WERI-Rb-1 (cell line): Measurements from ENCODE around the gene CELA1.
"Not testable (repeated sequence)": the region's sequence is repeated elsewhere in the genome, so short reads cannot be mapped to it uniquely, and the experiment has no call there.

ENCODE experiments used
- DNase-seq: peaks from one replicate; pipeline ENCODE4 v3.0.0-alpha.2; 2020
- H3K27ac ChIP-seq: fragments of 250-450 bp; sonication (Bioruptor Pico); 2 replicates; pipeline ENCODE4 v1.5.1; 2020; ENCODE audit warnings: mild to moderate bottlenecking, moderate library complexity
- H3K27me3 ChIP-seq: fragments of 250-450 bp; sonication (Bioruptor Pico); 2 replicates; pipeline ENCODE4 v1.5.1; 2021; ENCODE audit warnings: mild to moderate bottlenecking, low read depth, moderate library complexity; ENCODE audit not compliant: insufficient read depth, severe bottlenecking
- H3K36me3 ChIP-seq: fragments of 250-450 bp; sonication (Bioruptor Pico); 2 replicates; pipeline ENCODE4 v1.5.1; 2020; ENCODE audit warnings: mild to moderate bottlenecking, moderate library complexity
- H3K4me3 ChIP-seq: 2 replicates; pipeline ENCODE4 v1.5.1; 2011; ENCODE audit warnings: low read depth, mild to moderate bottlenecking, control low read depth, low read length
- H3K9me3 ChIP-seq: fragments of 250-450 bp; sonication (Bioruptor Pico); 2 replicates; pipeline ENCODE4 v1.5.1; 2021; ENCODE audit warnings: mild to moderate bottlenecking, moderate library complexity; ENCODE audit not compliant: severe bottlenecking
- CTCF ChIP-seq: IDR thresholded peaks from 2 replicates; pipeline ENCODE4 v1.5.1; 2011; ENCODE audit warnings: low read depth, mild to moderate bottlenecking, control low read depth, inconsistent platforms, low read length

The CELA1 gene

GRCh38 chr12:51345681-51346080 is 798 bp downstream of the CELA1 start:
- no peaks in the 10 kb centered on the region for H3K27me3 ChIP-seq
- no peaks in the 10 kb centered on the region for H3K9me3 ChIP-seq
- no peak for TF ChIP-seq CTCF
- no peak overlapping the region for H3K27ac ChIP-seq
- no peak overlapping the region for H3K4me3 ChIP-seq
- no peaks in the 10 kb centered on the region for H3K36me3 ChIP-seq
- no peak for DNase-seq

- H3K9me3 ChIP-seq, result no peaks in the 10 kb centered on the region
- H3K36me3 ChIP-seq, result no peaks in the 10 kb centered on the region
- TF ChIP-seq CTCF, result no peak
- H3K27ac ChIP-seq, result no peak overlapping the region
- DNase-seq, result no peak
- no peaks in the 10 kb centered on the region for H3K27me3 ChIP-seq
- H3K4me3 ChIP-seq, result no peak overlapping the region
Observed at GRCh38 chr12:51343201-51343600, 3.3 kb downstream of the CELA1 start.

GRCh38 chr12:51342416-51342815 is 4.1 kb downstream of the CELA1 start:
- TF ChIP-seq CTCF, result no peak
- Histone ChIP-seq H3K27ac (no peak overlapping the region), H3K4me3 (no peak overlapping the region), H3K27me3 (no peaks in the 10 kb centered on the region), H3K36me3 (no peaks in the 10 kb centered on the region), H3K9me3 (no peaks in the 10 kb centered on the region)
- DNase-seq, result no peak

- DNase-seq, result peak; percentile 64
- TF ChIP-seq CTCF, result peak; percentile 89
- H3K36me3 ChIP-seq, result no peaks in the 10 kb centered on the region
- no peaks in the 10 kb centered on the region for H3K9me3 ChIP-seq
- H3K27me3 ChIP-seq, result no peaks in the 10 kb centered on the region
- H3K27ac ChIP-seq, result no peak overlapping the region
- H3K4me3 ChIP-seq, result peak overlapping the region; percentile 14; the same call in 1 of the 2 replicates
Observed at GRCh38 chr12:51341251-51342007, 5.0 kb downstream of the CELA1 start.

- H3K4me3 ChIP-seq, result no peak overlapping the region
- TF ChIP-seq CTCF, result no peak
- no peaks in the 10 kb centered on the region for H3K27me3 ChIP-seq
- no peaks in the 10 kb centered on the region for H3K36me3 ChIP-seq
- no peak for DNase-seq
- no peaks in the 10 kb centered on the region for H3K9me3 ChIP-seq
- no peak overlapping the region for H3K27ac ChIP-seq
Observed at GRCh38 chr12:51339750-51340149, 6.7 kb downstream of the CELA1 start.

GRCh38 chr12:51337336-51337735 is 9.1 kb downstream of the CELA1 start:
- H3K27me3 ChIP-seq, H3K9me3 ChIP-seq, H3K4me3 ChIP-seq, H3K27ac ChIP-seq, DNase-seq, H3K36me3 ChIP-seq: not testable (repeated sequence)
